ENCODE results near the gene GRID2. TPM values are rescaled to one million over a fixed set of nuclear protein-coding genes. Genes with fewer than 3 reads are reported as not detected.

GRID2 gene
- total RNA-seq, 1 donor from 2014 or later, result 2.1 TPM

GRCh38 chr4:93771640-93772411 is 1468.1 kb downstream of the GRID2 start:
- no peak for TF ChIP-seq CTCF (IDR thresholded peaks at IDR 0.05; ENCODE audit: partially characterized antibody, unreplicated experiment)
- no peak overlapping the region for H3K4me3 Mint-ChIP-seq (ENCODE audit: unreplicated experiment)
- DNase-seq, result no peak
- no peaks in the 10 kb centered on the region for H3K4me1 Mint-ChIP-seq (ENCODE audit: low read depth, unreplicated experiment)
- H3K9me3 Mint-ChIP-seq (ENCODE audit: unreplicated experiment), result no peaks in the 10 kb centered on the region
- no peaks in the 10 kb centered on the region for H3K27me3 Mint-ChIP-seq (ENCODE audit: unreplicated experiment)
- no peak overlapping the region for H3K27ac Mint-ChIP-seq (ENCODE audit: unreplicated experiment)
- no peaks in the 10 kb centered on the region for H3K36me3 Mint-ChIP-seq (ENCODE audit: unreplicated experiment)

- no peak for DNase-seq
- H3K27me3 Mint-ChIP-seq (ENCODE audit: unreplicated experiment), result no peaks in the 10 kb centered on the region
- no peak for TF ChIP-seq CTCF (IDR thresholded peaks at IDR 0.05; ENCODE audit: partially characterized antibody, unreplicated experiment)
- no peaks in the 10 kb centered on the region for H3K4me1 Mint-ChIP-seq (ENCODE audit: low read depth, unreplicated experiment)
- H3K27ac Mint-ChIP-seq (ENCODE audit: unreplicated experiment), result no peak overlapping the region
- H3K4me3 Mint-ChIP-seq (ENCODE audit: unreplicated experiment), result no peak overlapping the region
- no peaks in the 10 kb centered on the region for H3K9me3 Mint-ChIP-seq (ENCODE audit: unreplicated experiment)
- no peaks in the 10 kb centered on the region for H3K36me3 Mint-ChIP-seq (ENCODE audit: unreplicated experiment)
These were observed 1469.1 kb downstream of the GRID2 start for GRCh38 chr4:93772858-93773257.

GRCh38 chr4:93775551-93775950 is 1471.8 kb downstream of the GRID2 start:
- no peak overlapping the region for H3K4me3 Mint-ChIP-seq (ENCODE audit: unreplicated experiment)
- H3K9me3 Mint-ChIP-seq (ENCODE audit: unreplicated experiment), result no peaks in the 10 kb centered on the region
- TF ChIP-seq CTCF (IDR thresholded peaks at IDR 0.05; ENCODE audit: partially characterized antibody, unreplicated experiment), result no peak
- H3K36me3 Mint-ChIP-seq (ENCODE audit: unreplicated experiment), result no peaks in the 10 kb centered on the region
- no peaks in the 10 kb centered on the region for H3K4me1 Mint-ChIP-seq (ENCODE audit: low read depth, unreplicated experiment)
- no peak overlapping the region for H3K27ac Mint-ChIP-seq (ENCODE audit: unreplicated experiment)
- H3K27me3 Mint-ChIP-seq (ENCODE audit: unreplicated experiment), result peaks cover 2% of the 10 kb centered on the region
- no peak for DNase-seq

- no peak overlapping the region for H3K4me3 Mint-ChIP-seq (ENCODE audit: unreplicated experiment)
- no peak for DNase-seq
- H3K27me3 Mint-ChIP-seq (ENCODE audit: unreplicated experiment), result peaks cover 2% of the 10 kb centered on the region
- no peak overlapping the region for H3K27ac Mint-ChIP-seq (ENCODE audit: unreplicated experiment)
- no peaks in the 10 kb centered on the region for H3K36me3 Mint-ChIP-seq (ENCODE audit: unreplicated experiment)
- no peaks in the 10 kb centered on the region for H3K4me1 Mint-ChIP-seq (ENCODE audit: low read depth, unreplicated experiment)
- no peak for TF ChIP-seq CTCF (IDR thresholded peaks at IDR 0.05; ENCODE audit: partially characterized antibody, unreplicated experiment)
- H3K9me3 Mint-ChIP-seq (ENCODE audit: unreplicated experiment), result no peaks in the 10 kb centered on the region
These were observed 1472.8 kb downstream of the GRID2 start for GRCh38 chr4:93776386-93777080.

GRCh38 chr4:93777081-93777460 is 1473.3 kb downstream of the GRID2 start:
- H3K27ac Mint-ChIP-seq (ENCODE audit: unreplicated experiment), result no peak overlapping the region
- H3K4me1 Mint-ChIP-seq (ENCODE audit: low read depth, unreplicated experiment), result no peaks in the 10 kb centered on the region
- peaks cover 2% of the 10 kb centered on the region for H3K27me3 Mint-ChIP-seq (ENCODE audit: unreplicated experiment)
- H3K9me3 Mint-ChIP-seq (ENCODE audit: unreplicated experiment), result no peaks in the 10 kb centered on the region
- H3K36me3 Mint-ChIP-seq (ENCODE audit: unreplicated experiment), result no peaks in the 10 kb centered on the region
- DNase-seq, result no peak
- H3K4me3 Mint-ChIP-seq (ENCODE audit: unreplicated experiment), result no peak overlapping the region
- TF ChIP-seq CTCF (IDR thresholded peaks at IDR 0.05; ENCODE audit: partially characterized antibody, unreplicated experiment), result no peak
